ENCODE measurements around the gene ADAT2.

ADAT2 gene

GRCh38 chr6:143441680-143442545, 8.6 kb downstream of the ADAT2 start:
- no peak for DNase-seq (ENCODE audit: low read depth, low spot score)

GRCh38 chr6:143441010-143441409, 9.5 kb downstream of the ADAT2 start:
- no peak for DNase-seq (ENCODE audit: low read depth, low spot score)

- no peak for DNase-seq (ENCODE audit: low read depth, low spot score)
Measured at GRCh38 chr6:143432588-143432987, 17.9 kb downstream of the ADAT2 start.

- DNase-seq (ENCODE audit: low read depth, low spot score), result no peak
Measured at GRCh38 chr6:143431226-143431625, 19.3 kb downstream of the ADAT2 start.

- no peak for DNase-seq (ENCODE audit: low read depth, low spot score)
Measured at GRCh38 chr6:143429970-143430369, 20.5 kb downstream of the ADAT2 start.

- peak; percentile 30 for DNase-seq (ENCODE audit: low read depth, low spot score)
Measured at GRCh38 chr6:143427109-143427817, 23.2 kb downstream of the ADAT2 start.

- DNase-seq (ENCODE audit: low read depth, low spot score), result no peak
Measured at GRCh38 chr6:143426026-143426425, 24.5 kb downstream of the ADAT2 start.

GRCh38 chr6:143419526-143419925, 31.0 kb downstream of the ADAT2 start:
- no peak for DNase-seq (ENCODE audit: low read depth, low spot score)

GRCh38 chr6:143414769-143415168, 35.7 kb downstream of the ADAT2 start:
- DNase-seq (ENCODE audit: low read depth, low spot score), result no peak

- no peak for DNase-seq (ENCODE audit: low read depth, low spot score)
Measured at GRCh38 chr6:143410859-143411270, 39.6 kb downstream of the ADAT2 start.

GRCh38 chr6:143408787-143409162, 41.7 kb downstream of the ADAT2 start:
- no peak for DNase-seq (ENCODE audit: low read depth, low spot score)

- DNase-seq (ENCODE audit: low read depth, low spot score), result no peak
Measured at GRCh38 chr6:143408151-143408786, 42.2 kb downstream of the ADAT2 start.

GRCh38 chr6:143406673-143407072, 43.8 kb downstream of the ADAT2 start:
- DNase-seq (ENCODE audit: low read depth, low spot score), result no peak

- no peak for DNase-seq (ENCODE audit: low read depth, low spot score)
Measured at GRCh38 chr6:143405373-143406154, 44.9 kb downstream of the ADAT2 start.

GRCh38 chr6:143402721-143403336, 47.7 kb downstream of the ADAT2 start:
- DNase-seq (ENCODE audit: low read depth, low spot score), result no peak

- no peak for DNase-seq (ENCODE audit: low read depth, low spot score)
Measured at GRCh38 chr6:143401636-143402370, 48.7 kb downstream of the ADAT2 start.

- DNase-seq (ENCODE audit: low read depth, low spot score), result no peak
Measured at GRCh38 chr6:143401068-143401446, 49.4 kb downstream of the ADAT2 start.

- DNase-seq (ENCODE audit: low read depth, low spot score), result no peak
Measured at GRCh38 chr6:143400258-143401067, 50.0 kb downstream of the ADAT2 start.

- no peak for DNase-seq (ENCODE audit: low read depth, low spot score)
Measured at GRCh38 chr6:143399775-143400174, 50.7 kb downstream of the ADAT2 start.

GRCh38 chr6:143399176-143399575, 51.3 kb downstream of the ADAT2 start:
- no peak for DNase-seq (ENCODE audit: low read depth, low spot score)

Measured in iPS DF 19.7 (cell line).